BE2C (cell line): ENCODE results near the gene NEK4.

Experiments used
- DNase-seq: peaks from one replicate; pipeline ENCODE4 v3.0.0-alpha.2; 2020
- H3K27me3 ChIP-seq: fragments of 250-450 bp; sonication (Bioruptor Pico); 2 replicates; pipeline ENCODE4 v1.5.1; 2020; ENCODE audit warnings: mild to moderate bottlenecking
- H3K36me3 ChIP-seq: fragments of 250-450 bp; sonication (Bioruptor Pico); 2 replicates; pipeline ENCODE4 v1.5.1; 2020; ENCODE audit warnings: mild to moderate bottlenecking
- H3K4me1 ChIP-seq: fragments of 250-450 bp; sonication (Bioruptor Pico); 2 replicates; pipeline ENCODE4 v1.5.1; 2020
- H3K4me3 ChIP-seq: 2 replicates; pipeline ENCODE4 v1.5.1; 2011; ENCODE audit warnings: low read depth, low read length
- H3K9me3 ChIP-seq: fragments of 250-450 bp; sonication (Bioruptor Pico); 2 replicates; pipeline ENCODE4 v1.5.1; 2020
- CTCF ChIP-seq: IDR thresholded peaks from 2 replicates; pipeline ENCODE4 v1.5.1; 2012; ENCODE audit warnings: mild to moderate bottlenecking, low read depth, low read length

NEK4 gene

GRCh38 chr3:52791366-52791765 is 20.6 kb upstream of the NEK4 start:
- Histone ChIP-seq H3K4me3 (no peak overlapping the region), H3K4me1 (no peaks in the 10 kb centered on the region), H3K36me3 (no peaks in the 10 kb centered on the region), H3K9me3 (no peaks in the 10 kb centered on the region), H3K27me3 (no peaks in the 10 kb centered on the region)
- DNase-seq, result no peak
- no peak for TF ChIP-seq CTCF

- no peak for TF ChIP-seq CTCF
These were observed 20.0 kb upstream of the NEK4 start for GRCh38 chr3:52790741-52791140.

GRCh38 chr3:52790337-52790736 is 19.6 kb upstream of the NEK4 start:
- no peak for TF ChIP-seq CTCF
- Histone ChIP-seq H3K4me3 (no peak overlapping the region), H3K36me3 (no peaks in the 10 kb centered on the region), H3K27me3 (no peaks in the 10 kb centered on the region), H3K9me3 (no peaks in the 10 kb centered on the region), H3K4me1 (no peaks in the 10 kb centered on the region)
- no peak for DNase-seq

More at GRCh38 chr3:52790741-52791140, 20.0 kb upstream of the NEK4 start:
- no peaks in the 10 kb centered on the region for H3K9me3 ChIP-seq
- no peak overlapping the region for H3K4me3 ChIP-seq
- no peaks in the 10 kb centered on the region for H3K27me3 ChIP-seq
- no peak for DNase-seq
- no peaks in the 10 kb centered on the region for H3K36me3 ChIP-seq
- H3K4me1 ChIP-seq, result no peaks in the 10 kb centered on the region

GRCh38 chr3:52789746-52790040 is 19.0 kb upstream of the NEK4 start:
- TF ChIP-seq CTCF, result no peak
- no peaks in the 10 kb centered on the region for H3K27me3 ChIP-seq
- H3K9me3 ChIP-seq, result no peaks in the 10 kb centered on the region
- no peaks in the 10 kb centered on the region for H3K4me1 ChIP-seq
- H3K4me3 ChIP-seq, result no peak overlapping the region
- DNase-seq, result no peak
- H3K36me3 ChIP-seq, result no peaks in the 10 kb centered on the region

GRCh38 chr3:52788890-52789745 is 18.4 kb upstream of the NEK4 start:
- no peaks in the 10 kb centered on the region for H3K9me3 ChIP-seq
- no peak for TF ChIP-seq CTCF
- H3K4me3 ChIP-seq, result no peak overlapping the region
- DNase-seq, result no peak
- no peaks in the 10 kb centered on the region for H3K4me1 ChIP-seq
- H3K27me3 ChIP-seq, result no peaks in the 10 kb centered on the region
- H3K36me3 ChIP-seq, result no peaks in the 10 kb centered on the region
